ENCODE data around the gene HYDIN. TPM values are rescaled to one million over a fixed set of nuclear protein-coding genes. Genes with fewer than 3 reads are reported as not detected.

The HYDIN gene
- total and polyA plus RNA-seq, 2 donors (not counting 1 experiment from before 2014, with no cell fraction given), result 0.54 to 1.7 TPM

DNA sequence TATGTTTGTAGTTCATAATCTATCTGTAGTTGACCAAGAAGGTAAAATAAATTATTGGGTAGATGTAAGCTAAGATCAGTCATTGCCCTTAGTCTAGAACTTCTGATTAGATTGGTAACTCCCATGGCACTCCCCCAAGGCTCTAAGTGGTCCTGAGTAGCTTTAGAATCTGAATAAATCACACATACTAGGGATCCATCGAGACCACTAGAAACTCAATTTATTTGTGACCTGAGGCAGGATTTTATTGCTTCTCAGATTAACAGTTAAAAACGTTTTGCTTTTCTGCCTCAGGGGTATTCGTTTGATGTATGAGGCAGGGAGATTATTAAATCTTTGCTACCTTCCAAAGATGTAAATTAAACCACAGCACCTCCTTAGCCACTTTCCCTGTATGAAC is 33.8 kb upstream of the HYDIN start:
- Histone ChIP-seq H3K36me3 (ENCODE audit: control insufficient read depth, insufficient read depth, low read length) (no peaks in the 10 kb centered on the region), H3K4me3 (replicated peaks in 1 of 4; ENCODE audit: control extremely low read depth in 1 of 4, insufficient read depth in 1 of 4, low read depth in 3 of 4, low read length in 4 of 4) (no peak overlapping the region), H3K9me3 (ENCODE audit: control insufficient read depth, insufficient read depth, low read depth, low read length) (no peaks in the 10 kb centered on the region), H3K4me1 (ENCODE audit: control insufficient read depth, extremely low read depth, insufficient read depth, low read length) (no peaks in the 10 kb centered on the region), H3K27me3 (ENCODE audit: control insufficient read depth, insufficient read depth, low read length) (no peaks in the 10 kb centered on the region), H2AFZ (ENCODE audit: low read length) (no peak overlapping the region), H3K79me2 (ENCODE audit: control insufficient read depth, insufficient read depth, low read length) (no peaks in the 10 kb centered on the region), H4K20me1 (ENCODE audit: control insufficient read depth, extremely low read depth, insufficient read depth, low read length) (no peaks in the 10 kb centered on the region), H3K4me2 (ENCODE audit: extremely low read depth, insufficient read depth, low read length) (no peak overlapping the region), H3K27ac (ENCODE audit: insufficient read depth, low read length) (no peak overlapping the region), H3K9ac (ENCODE audit: insufficient read depth, low read length) (no peak overlapping the region)
- TF ChIP-seq, protein P1, sequence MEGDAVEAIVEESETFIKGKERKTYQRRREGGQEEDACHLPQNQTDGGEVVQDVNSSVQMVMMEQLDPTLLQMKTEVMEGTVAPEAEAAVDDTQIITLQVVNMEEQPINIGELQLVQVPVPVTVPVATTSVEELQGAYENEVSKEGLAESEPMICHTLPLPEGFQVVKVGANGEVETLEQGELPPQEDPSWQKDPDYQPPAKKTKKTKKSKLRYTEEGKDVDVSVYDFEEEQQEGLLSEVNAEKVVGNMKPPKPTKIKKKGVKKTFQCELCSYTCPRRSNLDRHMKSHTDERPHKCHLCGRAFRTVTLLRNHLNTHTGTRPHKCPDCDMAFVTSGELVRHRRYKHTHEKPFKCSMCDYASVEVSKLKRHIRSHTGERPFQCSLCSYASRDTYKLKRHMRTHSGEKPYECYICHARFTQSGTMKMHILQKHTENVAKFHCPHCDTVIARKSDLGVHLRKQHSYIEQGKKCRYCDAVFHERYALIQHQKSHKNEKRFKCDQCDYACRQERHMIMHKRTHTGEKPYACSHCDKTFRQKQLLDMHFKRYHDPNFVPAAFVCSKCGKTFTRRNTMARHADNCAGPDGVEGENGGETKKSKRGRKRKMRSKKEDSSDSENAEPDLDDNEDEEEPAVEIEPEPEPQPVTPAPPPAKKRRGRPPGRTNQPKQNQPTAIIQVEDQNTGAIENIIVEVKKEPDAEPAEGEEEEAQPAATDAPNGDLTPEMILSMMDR (conservative IDR thresholded peaks at IDR 0.05 in 1 of 2, IDR thresholded peaks at IDR 0.05 in 1 of 2; ENCODE audit: low read depth in 1 of 2, low read length in 2 of 2), result no peak
- TF ChIP-seq EZH2 (IDR thresholded peaks at IDR 0.05; ENCODE audit: low read length, missing control alignments), result no peak
- DNase-seq (ENCODE audit: low read depth in 2 of 2), result no peak

- no peak overlapping the region for H3K4me2 ChIP-seq (ENCODE audit: extremely low read depth, insufficient read depth, low read length)
- no peak overlapping the region for H2AFZ ChIP-seq (ENCODE audit: low read length)
- no peak for DNase-seq (ENCODE audit: low read depth in 2 of 2)
- H3K27me3 ChIP-seq (ENCODE audit: control insufficient read depth, insufficient read depth, low read length), result no peaks in the 10 kb centered on the region
- H3K36me3 ChIP-seq (ENCODE audit: control insufficient read depth, insufficient read depth, low read length), result no peaks in the 10 kb centered on the region
- H3K4me1 ChIP-seq (ENCODE audit: control insufficient read depth, extremely low read depth, insufficient read depth, low read length), result no peaks in the 10 kb centered on the region
- H3K4me3 ChIP-seq (replicated peaks in 1 of 4; ENCODE audit: control extremely low read depth in 1 of 4, insufficient read depth in 1 of 4, low read depth in 3 of 4, low read length in 4 of 4), result no peak overlapping the region
- no peak overlapping the region for H3K27ac ChIP-seq (ENCODE audit: insufficient read depth, low read length)
- no peaks in the 10 kb centered on the region for H3K79me2 ChIP-seq (ENCODE audit: control insufficient read depth, insufficient read depth, low read length)
- H3K9me3 ChIP-seq (ENCODE audit: control insufficient read depth, insufficient read depth, low read depth, low read length), result no peaks in the 10 kb centered on the region
- H4K20me1 ChIP-seq (ENCODE audit: control insufficient read depth, extremely low read depth, insufficient read depth, low read length), result no peaks in the 10 kb centered on the region
- no peak overlapping the region for H3K9ac ChIP-seq (ENCODE audit: insufficient read depth, low read length)
- no peak for TF ChIP-seq EZH2 (IDR thresholded peaks at IDR 0.05; ENCODE audit: low read length, missing control alignments)
- TF ChIP-seq, protein P1 (conservative IDR thresholded peaks at IDR 0.05 in 1 of 2, IDR thresholded peaks at IDR 0.05 in 1 of 2; ENCODE audit: low read depth in 1 of 2, low read length in 2 of 2), result no peak
These were observed 33.1 kb upstream of the HYDIN start for GRCh38 chr16:71263582-71263981.

- H2AFZ ChIP-seq (ENCODE audit: low read length), result no peak overlapping the region
- DNase-seq (ENCODE audit: low read depth in 2 of 2), result no peak
- no peaks in the 10 kb centered on the region for H4K20me1 ChIP-seq (ENCODE audit: control insufficient read depth, extremely low read depth, insufficient read depth, low read length)
- no peaks in the 10 kb centered on the region for H3K4me1 ChIP-seq (ENCODE audit: control insufficient read depth, extremely low read depth, insufficient read depth, low read length)
- no peak overlapping the region for H3K27ac ChIP-seq (ENCODE audit: insufficient read depth, low read length)
- no peak overlapping the region for H3K9ac ChIP-seq (ENCODE audit: insufficient read depth, low read length)
- H3K36me3 ChIP-seq (ENCODE audit: control insufficient read depth, insufficient read depth, low read length), result no peaks in the 10 kb centered on the region
- H3K9me3 ChIP-seq (ENCODE audit: control insufficient read depth, insufficient read depth, low read depth, low read length), result no peaks in the 10 kb centered on the region
- no peak overlapping the region for H3K4me3 ChIP-seq (replicated peaks in 1 of 4; ENCODE audit: control extremely low read depth in 1 of 4, insufficient read depth in 1 of 4, low read depth in 3 of 4, low read length in 4 of 4)
- H3K79me2 ChIP-seq (ENCODE audit: control insufficient read depth, insufficient read depth, low read length), result no peaks in the 10 kb centered on the region
- H3K27me3 ChIP-seq (ENCODE audit: control insufficient read depth, insufficient read depth, low read length), result no peaks in the 10 kb centered on the region
- no peak overlapping the region for H3K4me2 ChIP-seq (ENCODE audit: extremely low read depth, insufficient read depth, low read length)
- TF ChIP-seq, protein P1 (conservative IDR thresholded peaks at IDR 0.05 in 1 of 2, IDR thresholded peaks at IDR 0.05 in 1 of 2; ENCODE audit: low read depth in 1 of 2, low read length in 2 of 2), result no peak
- TF ChIP-seq EZH2 (IDR thresholded peaks at IDR 0.05; ENCODE audit: low read length, missing control alignments), result no peak
These were observed 31.9 kb upstream of the HYDIN start for GRCh38 chr16:71262391-71262790.

All from fibroblast of lung (primary cell).